GM18499 (cell line): ENCODE measurements around the gene MS4A5.

ENCODE experiments used
- ATAC-seq: cut with Tn5 transposase; IDR thresholded peaks from one replicate; pipeline ENCODE4 v1.9.1; 2021; ENCODE audit warnings: moderate number of reproducible peaks; ENCODE audit not compliant: insufficient read depth, unreplicated experiment

The MS4A5 gene

DNA sequence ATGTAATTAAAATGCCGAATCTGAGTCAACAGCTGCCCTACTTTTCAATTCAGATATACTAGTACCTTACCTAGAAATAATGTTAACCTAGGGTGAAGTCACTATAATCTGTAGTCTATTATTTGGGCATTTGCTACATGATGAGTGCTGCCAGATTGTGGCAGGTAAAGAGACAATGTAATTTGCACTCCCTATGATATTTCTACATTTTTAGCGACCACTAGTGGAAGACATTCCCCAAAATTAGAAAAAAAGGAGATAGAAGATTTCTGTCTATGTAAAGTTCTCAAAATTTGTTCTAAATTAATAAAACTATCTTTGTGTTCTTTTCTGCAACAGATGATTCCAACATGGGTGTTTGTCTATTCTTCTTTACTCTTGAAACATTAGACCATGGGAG is 40.4 kb downstream of the MS4A5 start:
- ATAC-seq = no peak

DNA sequence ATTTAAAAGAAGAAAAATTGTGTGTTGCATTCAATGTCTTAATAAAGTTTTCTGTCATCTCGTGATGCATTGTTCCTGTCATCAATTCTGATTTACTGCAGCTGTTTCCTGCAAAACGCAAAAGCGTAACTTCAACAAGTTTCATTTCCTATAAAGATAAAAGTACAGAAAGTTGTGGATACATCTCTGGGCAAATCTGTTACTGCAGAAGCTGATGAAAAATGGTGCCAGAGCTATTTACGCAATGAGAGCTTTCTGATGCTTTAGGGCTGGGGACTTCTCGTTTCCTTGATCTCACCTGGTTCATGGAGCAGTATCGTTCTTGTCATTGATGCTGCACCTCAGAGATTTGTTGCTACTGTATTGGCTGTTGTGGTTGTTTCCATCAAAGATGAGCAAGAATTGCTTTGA is 47.7 kb downstream of the MS4A5 start:
- ATAC-seq = no peak

DNA sequence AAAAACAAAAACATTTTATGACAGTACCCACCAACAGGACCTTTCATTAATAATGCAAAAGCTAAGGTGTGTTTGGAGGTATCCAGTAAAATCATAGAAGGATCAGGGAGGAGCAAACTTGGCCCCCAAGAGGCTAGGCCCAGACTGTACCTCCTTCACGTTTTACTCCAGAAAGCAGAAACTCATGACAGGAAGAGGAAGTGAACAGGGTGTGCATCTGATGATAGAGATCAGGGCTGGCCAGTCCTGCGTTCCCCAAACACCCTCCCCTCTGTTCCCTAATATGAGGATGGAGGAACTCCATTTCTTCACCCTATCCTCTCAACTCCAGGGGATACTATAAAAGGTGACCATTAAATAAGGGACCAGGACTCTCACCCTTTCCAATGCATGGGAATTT is 53.0 kb downstream of the MS4A5 start:
- ATAC-seq = no peak

DNA sequence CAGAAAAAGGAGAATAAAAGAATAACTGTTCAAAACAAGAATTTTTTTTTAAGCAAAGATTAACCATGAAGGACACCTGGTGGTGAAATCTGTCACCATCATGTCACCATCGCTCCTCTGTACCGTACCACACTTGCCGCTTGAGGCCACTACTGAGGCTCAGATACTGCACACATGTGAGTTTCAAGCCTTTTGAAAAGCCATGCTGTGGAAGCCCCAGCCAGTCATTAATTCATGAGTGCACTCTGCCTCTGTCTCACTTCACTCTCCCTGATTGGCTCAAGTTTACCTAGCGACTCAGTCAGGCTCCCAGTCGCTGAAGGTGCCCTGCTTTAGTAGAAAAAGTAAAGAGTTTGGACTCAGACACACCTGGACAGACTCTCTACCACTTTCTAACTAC is 56.6 kb downstream of the MS4A5 start:
- peak; percentile 84 for ATAC-seq

DNA sequence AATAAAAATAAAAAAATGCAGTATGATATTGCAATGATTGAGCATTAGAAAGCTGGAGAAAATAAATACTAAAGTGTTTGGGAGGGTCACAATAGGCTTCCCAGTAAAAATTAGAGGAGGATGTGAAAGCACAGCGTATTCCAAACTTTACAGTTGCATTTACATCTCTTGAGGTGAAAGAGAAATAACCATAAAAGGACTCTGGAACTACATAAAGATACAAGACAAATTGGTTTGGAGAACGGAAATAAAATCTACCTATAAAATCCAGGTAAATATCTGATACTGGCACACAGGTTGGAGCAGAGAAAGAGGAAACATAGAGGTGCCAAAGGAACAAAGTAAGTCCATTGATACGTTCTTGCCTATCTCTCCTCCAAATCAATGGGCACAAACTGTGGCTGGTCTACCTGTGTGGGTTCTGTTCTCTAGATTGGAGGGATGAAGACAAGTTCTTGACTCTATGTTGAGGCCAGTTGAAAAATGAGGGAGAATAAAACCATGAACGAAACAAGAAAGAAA is 63.2 kb downstream of the MS4A5 start, which contains the start of gene MS4A12:
TSS of gene MS4A12 (plus strand) at position 291 of the 522 bp plus-strand sequence. CDS start 4,541 bp downstream, outside the sequence.
- ATAC-seq = no peak

DNA sequence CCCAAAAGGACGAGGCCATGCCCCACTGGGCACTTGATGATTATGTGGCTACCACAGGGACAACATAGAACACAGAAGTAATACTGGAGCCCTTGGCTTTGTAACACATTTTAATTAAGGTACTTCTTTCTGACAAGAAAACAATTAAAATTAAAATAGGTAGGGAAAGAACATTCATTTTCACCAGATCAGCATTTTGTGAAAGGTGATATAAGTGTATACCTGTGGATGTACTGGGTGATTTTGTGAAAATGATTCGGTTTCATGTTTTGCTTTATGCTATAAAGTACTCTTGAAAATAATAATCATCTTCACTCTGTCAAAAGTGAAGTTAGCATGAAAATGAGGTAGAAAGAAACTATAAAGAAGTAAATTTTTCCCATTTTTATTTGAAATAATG is 64.1 kb downstream of the MS4A5 start:
- ATAC-seq = no peak
